Prostate gland (tissue), 2 donors: Measurements from ENCODE around the gene CLK3.

ENCODE experiments used
- POLR2A ChIP-seq: fragments of 450-650 bp; IDR thresholded peaks from one replicate; pipeline ENCODE4 v1.6.1; 2016; ENCODE audit warnings: antibody characterized with exemption, mild to moderate bottlenecking
- TF ChIP-seq, protein P1 (sequence below), 4 experiments: fragments of 200-600 bp in 2 of 4; fragments of 450-650 bp in 2 of 4; sonication (generic) in 2 of 4; IDR thresholded peaks; 1 replicate in 3 of 4; 2 replicates in 1 of 4; pipeline ENCODE4 v1.5.1; 2016 to 2019; ENCODE audit warnings: antibody characterized with exemption in 4 of 4, mild to moderate bottlenecking in 2 of 4, moderate library complexity in 2 of 4

DNA sequence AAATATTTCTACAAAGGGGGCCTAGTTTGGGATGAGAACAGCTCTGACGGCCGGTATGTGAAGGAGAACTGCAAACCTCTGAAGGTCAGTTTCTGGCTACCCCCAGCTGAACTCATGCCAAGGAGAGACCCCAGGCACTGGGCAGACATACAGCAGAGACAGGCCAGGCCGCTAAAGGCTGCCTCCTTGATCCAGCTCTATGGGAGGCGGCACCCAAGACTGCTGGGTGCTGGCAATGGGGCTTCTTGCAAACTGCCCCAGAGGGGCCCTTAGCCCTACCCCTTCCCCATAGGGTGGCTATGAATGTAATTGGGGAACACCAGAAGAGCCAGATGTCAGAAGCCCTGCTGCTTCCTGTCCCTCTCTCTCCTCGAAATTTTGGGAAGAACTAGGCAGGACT is 13.3 kb downstream of the CLK3 start:
- no peak for TF ChIP-seq POLR2A
- TF ChIP-seq, protein P1, sequence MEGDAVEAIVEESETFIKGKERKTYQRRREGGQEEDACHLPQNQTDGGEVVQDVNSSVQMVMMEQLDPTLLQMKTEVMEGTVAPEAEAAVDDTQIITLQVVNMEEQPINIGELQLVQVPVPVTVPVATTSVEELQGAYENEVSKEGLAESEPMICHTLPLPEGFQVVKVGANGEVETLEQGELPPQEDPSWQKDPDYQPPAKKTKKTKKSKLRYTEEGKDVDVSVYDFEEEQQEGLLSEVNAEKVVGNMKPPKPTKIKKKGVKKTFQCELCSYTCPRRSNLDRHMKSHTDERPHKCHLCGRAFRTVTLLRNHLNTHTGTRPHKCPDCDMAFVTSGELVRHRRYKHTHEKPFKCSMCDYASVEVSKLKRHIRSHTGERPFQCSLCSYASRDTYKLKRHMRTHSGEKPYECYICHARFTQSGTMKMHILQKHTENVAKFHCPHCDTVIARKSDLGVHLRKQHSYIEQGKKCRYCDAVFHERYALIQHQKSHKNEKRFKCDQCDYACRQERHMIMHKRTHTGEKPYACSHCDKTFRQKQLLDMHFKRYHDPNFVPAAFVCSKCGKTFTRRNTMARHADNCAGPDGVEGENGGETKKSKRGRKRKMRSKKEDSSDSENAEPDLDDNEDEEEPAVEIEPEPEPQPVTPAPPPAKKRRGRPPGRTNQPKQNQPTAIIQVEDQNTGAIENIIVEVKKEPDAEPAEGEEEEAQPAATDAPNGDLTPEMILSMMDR (IDR thresholded peaks at IDR 0.05): no peak
